Measurements from ENCODE around the gene MED28.
"Not testable (repeated sequence)": the region's sequence is repeated elsewhere in the genome, so short reads cannot be mapped to it uniquely, and the experiment has no call there.

The MED28 gene

DNA sequence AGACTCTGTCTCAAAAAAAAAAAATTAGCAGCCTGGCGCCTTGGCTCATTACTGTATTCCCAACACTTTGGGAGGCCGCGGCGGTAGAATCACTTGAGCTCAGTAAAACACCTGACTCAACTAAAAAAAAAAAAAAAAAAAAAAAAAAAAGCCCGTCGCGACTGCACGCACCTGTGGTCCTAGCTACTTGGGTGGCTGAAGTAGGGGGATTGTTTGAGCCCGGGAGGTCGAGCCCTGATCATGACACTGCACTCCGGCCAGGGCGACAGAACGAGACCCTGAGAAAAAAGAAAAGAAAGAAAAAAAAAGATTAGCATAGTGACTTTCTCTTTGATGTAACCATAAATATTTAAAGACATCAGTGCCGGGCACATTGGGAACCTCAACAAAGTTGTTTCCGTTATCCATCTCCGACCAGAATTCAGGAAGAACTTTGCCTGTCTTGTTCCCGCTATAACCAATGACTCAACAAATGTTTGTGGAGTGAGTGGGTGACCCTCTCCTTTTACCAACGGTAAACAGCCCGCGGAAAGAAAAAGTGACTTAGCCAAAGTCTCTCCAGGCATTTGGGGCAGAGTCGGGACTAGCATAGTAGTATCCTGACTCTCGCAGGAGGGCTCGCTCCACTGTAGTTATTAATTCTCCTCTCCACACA is 553 bp upstream of the MED28 start:
- in situ Hi-C loops (cut with MboI; ENCODE audit: low sequenced_read_pairs): no loop called here

GRCh38 chr4:17616283-17616682 is 1.8 kb downstream of the MED28 start:
- in situ Hi-C loops (cut with MboI; ENCODE audit: low sequenced_read_pairs): no loop called here

GRCh38 chr4:17618926-17619325 is 4.5 kb downstream of the MED28 start:
- in situ Hi-C loops (cut with MboI; ENCODE audit: low sequenced_read_pairs): no loop called here

DNA sequence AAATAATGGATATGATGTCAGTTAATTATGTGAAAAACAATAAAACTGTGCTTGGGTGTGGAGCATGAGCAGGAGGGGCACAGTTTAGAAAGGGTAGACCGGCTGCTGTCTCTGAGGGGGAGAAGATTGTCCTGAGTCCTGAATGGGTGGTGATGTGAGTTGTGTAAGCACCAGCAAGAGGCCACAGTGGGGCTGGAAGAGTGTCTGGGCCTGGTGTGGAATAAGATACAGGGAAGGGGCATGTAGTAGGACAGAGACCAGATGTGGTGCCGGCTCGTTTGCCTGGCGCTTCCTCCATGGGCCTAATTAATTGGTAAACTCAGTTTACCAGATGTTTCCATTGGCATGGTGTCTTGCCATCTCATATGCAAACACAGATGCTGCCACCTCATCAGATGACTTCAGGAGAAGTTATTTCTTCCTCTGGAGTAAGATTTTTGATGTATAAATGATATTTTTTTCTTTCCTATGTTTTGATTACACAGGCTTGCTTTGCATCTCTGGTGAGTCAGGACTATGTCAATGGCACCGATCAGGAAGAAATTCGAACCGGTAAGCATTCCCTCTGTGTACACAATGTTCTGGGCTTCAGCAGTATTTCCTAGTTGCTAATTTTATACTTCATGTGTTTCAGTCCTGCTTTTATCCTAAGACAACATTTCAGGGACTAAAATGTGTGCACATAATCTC is 5.1 kb downstream of the MED28 start:
- in situ Hi-C loops (cut with MboI; ENCODE audit: low sequenced_read_pairs): no loop called here

- in situ Hi-C loops (cut with MboI; ENCODE audit: low sequenced_read_pairs): no loop called here
These were observed 9.1 kb downstream of the MED28 start for GRCh38 chr4:17623451-17624001.

DNA sequence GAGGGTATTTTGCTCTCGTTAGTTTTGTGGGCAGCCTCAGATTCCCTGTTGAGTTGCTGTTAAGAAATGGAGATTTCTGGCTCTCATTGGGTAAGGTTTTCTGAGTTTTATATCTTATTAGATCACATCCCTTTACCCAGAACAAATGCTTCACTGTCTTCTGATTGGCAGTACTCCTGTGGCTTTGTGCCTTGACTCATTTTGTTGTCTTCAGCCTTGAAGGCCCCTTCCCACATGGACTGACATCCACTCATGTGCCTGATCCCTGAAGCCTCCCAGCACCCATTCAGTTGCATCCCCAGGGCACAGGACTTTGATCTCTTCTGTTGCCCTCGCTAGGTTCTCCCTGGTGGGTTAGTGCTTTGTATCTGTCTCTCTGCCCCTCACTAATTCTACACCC is 10.4 kb downstream of the MED28 start:
- in situ Hi-C loops (cut with MboI; ENCODE audit: low sequenced_read_pairs): no loop called here

DNA sequence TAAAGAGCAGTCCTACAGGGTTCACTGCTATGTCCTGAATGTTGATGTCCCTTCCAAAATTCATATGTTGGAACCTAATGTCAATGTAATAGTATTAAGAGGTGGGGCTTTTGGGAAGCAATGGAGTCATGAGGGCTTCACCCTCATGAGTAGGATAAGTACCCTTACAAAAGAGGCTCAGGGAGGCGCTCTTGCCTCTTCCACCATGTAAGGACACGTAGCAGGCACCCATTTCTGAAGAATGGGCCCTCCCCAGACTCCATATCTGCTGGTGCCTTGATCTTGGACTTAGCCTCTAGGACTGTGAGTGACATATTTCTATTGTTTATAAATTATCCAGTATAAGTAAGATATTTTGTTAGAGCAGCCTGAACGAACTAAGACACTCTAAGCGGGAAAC is 15.8 kb downstream of the MED28 start:
- in situ Hi-C loops (cut with MboI; ENCODE audit: low sequenced_read_pairs): no loop called here

GRCh38 chr4:17633600-17633999 is 19.2 kb downstream of the MED28 start:
- in situ Hi-C loops (cut with MboI; ENCODE audit: low sequenced_read_pairs): no loop called here

DNA sequence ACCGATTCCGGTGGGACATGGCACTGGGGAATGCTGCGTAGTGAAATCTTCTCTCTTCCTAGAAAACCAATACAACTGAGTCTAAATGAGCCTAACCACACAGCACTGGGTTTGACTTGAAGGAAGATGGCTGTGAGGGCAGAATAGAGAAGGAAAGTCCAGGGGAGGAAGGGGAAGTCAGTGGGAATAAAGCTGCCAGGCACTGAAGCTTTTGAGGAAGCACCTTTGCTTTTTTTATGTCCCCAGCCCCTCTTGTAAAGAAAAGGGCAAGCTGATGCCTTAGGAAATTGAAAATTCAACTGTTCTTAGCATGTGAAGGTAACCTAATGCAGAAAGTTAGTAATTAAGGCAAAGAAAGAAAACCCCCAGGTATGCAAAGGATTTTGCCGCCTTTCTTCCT is 20.6 kb downstream of the MED28 start:
- in situ Hi-C loops (cut with MboI; ENCODE audit: low sequenced_read_pairs): no loop called here

DNA sequence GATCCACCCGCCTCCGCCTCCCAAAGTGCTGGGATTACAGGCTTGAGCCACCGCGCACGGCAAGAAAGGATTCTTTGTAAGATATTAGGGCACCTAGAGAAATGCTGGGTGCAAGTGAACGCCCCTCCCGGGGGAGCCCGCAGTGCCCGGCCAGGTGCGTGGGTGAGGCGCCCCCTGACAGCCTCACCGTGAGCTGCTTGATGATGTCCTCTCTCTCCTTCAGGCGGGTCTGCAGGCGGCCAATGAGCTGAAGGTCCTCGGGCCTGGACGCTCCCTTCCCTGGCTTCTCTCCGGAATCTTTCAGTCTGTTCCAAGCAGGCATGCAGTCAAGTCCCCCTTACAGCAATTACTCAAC is 21.9 kb downstream of the MED28 start:
- in situ Hi-C loops (cut with MboI; ENCODE audit: low sequenced_read_pairs): no loop called here

- in situ Hi-C loops (cut with MboI; ENCODE audit: low sequenced_read_pairs): no loop called here
These were observed 22.5 kb downstream of the MED28 start for GRCh38 chr4:17636696-17637622.

DNA sequence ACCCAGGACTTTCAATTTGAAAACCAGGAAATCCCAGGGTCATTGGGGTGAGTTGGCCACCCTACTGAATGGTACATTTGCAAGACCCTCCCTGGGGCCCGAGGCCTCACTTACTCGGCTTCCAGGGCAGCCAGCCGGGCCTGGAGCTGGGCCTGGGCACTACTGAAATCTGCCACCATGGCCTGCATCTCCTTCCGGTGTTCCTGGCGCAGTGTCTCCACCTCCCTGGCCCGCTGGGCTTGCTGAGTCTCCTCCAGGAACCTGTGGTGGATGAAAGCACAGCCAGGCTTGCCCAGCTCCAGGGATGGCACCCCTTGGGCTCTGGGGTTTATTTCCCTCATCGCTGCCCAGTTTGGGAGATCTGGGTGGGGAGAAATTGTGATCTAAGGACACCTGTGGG is 24.7 kb downstream of the MED28 start:
- in situ Hi-C loops (cut with MboI; ENCODE audit: low sequenced_read_pairs): no loop called here

GRCh38 chr4:17642398-17642783 is 27.9 kb downstream of the MED28 start:
- in situ Hi-C loops (cut with MboI; ENCODE audit: low sequenced_read_pairs): no loop called here

GRCh38 chr4:17646693-17647092 is 32.3 kb downstream of the MED28 start:
- in situ Hi-C loops (cut with MboI; ENCODE audit: low sequenced_read_pairs): no loop called here

- in situ Hi-C loops (cut with MboI; ENCODE audit: low sequenced_read_pairs): no loop called here
These were observed 32.9 kb downstream of the MED28 start for GRCh38 chr4:17647176-17647806.

DNA sequence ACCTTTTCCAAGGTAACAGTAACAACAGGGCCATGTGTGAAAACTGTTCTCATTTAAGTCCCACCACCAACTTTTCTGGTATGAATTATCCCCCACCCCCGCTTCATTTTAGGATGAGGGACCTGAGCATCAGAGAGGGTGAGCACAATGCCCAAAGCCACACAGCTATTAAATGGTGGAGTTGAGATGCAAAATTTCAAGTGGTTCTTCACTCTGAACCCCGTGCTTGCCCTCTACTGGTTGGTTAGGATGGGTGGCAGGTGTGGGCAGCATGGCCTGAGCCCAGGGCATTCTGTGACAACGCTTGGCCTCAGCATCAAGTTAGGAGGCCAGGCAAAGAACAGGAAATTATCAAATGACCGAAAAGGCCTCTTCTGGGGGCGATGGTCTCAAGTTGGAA is 33.5 kb downstream of the MED28 start:
- in situ Hi-C loops (cut with MboI; ENCODE audit: low sequenced_read_pairs): no loop called here

GRCh38 chr4:17650406-17650805 is 36.0 kb downstream of the MED28 start:
- in situ Hi-C loops (cut with MboI; ENCODE audit: low sequenced_read_pairs): no loop called here

DNA sequence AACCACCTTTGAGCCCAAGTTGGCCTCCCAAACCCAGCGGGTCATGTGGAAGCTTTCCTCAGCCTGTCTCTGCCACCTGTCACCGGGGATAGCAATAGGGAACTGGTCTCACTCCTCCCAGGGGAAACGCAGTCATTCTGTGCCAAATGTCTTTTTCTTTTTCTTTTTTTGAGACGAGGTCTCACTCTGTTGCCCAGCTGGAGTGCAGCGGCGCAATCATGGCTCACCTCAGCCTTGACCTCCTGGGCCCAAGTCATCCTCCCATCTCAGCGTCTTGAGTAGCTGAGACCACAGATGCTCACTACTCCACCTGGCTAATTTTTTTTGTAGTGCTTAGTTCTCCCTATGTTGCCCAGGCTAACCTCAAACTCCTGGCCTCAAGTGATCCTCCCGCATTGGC is 40.3 kb downstream of the MED28 start:
- in situ Hi-C loops (cut with MboI; ENCODE audit: low sequenced_read_pairs): no loop called here

DNA sequence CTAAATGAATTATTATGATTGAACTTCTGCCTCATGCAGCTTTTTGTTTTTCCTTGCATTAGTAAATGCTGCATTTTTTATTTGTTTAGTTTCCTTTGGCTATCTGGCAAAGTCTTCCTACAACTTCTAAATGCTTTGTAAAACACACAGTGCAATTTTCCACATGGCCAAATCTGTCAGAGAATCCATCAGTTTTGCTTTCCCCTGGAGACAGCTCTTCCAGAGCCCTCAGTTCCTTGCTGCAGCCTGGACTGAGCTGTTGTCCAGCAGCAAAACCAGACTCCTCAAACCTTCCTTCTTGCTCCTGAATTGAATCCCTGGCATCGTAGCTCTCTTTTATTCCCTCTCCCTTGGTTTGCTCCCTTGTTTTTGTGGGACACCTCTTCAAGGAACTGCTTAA is 42.6 kb downstream of the MED28 start:
- in situ Hi-C loops (cut with MboI; ENCODE audit: low sequenced_read_pairs): no loop called here

GRCh38 chr4:17657849-17658248 is 43.4 kb downstream of the MED28 start:
- in situ Hi-C loops (cut with MboI; ENCODE audit: low sequenced_read_pairs): no loop called here

DNA sequence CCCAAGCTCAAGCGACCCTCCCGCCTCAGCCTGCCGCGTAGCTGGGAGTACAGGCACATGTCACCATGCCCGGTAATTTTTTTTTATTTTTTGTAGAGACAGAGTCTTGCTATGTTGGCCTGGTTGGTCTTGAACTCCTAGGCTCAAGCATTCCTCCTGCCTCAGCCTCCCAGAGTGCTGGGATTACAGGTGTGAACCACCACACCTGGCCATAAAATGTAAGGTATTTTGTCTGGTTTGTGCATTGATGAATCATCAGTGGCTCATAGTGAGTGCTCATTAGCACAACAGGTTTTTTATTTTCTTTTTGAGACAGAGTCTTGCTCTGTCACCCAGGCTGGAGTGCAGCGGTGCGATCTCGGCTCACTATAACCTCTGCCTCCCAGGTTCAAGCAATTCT is 44.8 kb downstream of the MED28 start:
- in situ Hi-C loops (cut with MboI; ENCODE audit: low sequenced_read_pairs): not testable (repeated sequence)

All from HL-60/S4 treated with phorbol 12-myristate 13-acetate at 8.2 ng/mL for 4 days and 3 days (cell line).